ENCODE measurements around the gene GFY. TPM values are rescaled to one million over a fixed set of nuclear protein-coding genes. Genes with fewer than 3 reads are reported as not detected.

Gene GFY
- total RNA-seq, 4 donors from 2014 or later, result not detected

- ATAC-seq (ENCODE audit: low FRiP score), result no peak
- DNase-seq (ENCODE audit: low spot score), result no peak
- TF ChIP-seq CTCF (IDR thresholded peaks at IDR 0.05), result no peak
Measured at GRCh38 chr19:49428547-49429451, 3.6 kb downstream of the GFY start.

- no peak for ATAC-seq (ENCODE audit: low FRiP score)
- no peak for TF ChIP-seq CTCF (IDR thresholded peaks at IDR 0.05)
- no peak for DNase-seq (ENCODE audit: low spot score)
Measured at GRCh38 chr19:49430172-49430677, 5.0 kb downstream of the GFY start.

DNA sequence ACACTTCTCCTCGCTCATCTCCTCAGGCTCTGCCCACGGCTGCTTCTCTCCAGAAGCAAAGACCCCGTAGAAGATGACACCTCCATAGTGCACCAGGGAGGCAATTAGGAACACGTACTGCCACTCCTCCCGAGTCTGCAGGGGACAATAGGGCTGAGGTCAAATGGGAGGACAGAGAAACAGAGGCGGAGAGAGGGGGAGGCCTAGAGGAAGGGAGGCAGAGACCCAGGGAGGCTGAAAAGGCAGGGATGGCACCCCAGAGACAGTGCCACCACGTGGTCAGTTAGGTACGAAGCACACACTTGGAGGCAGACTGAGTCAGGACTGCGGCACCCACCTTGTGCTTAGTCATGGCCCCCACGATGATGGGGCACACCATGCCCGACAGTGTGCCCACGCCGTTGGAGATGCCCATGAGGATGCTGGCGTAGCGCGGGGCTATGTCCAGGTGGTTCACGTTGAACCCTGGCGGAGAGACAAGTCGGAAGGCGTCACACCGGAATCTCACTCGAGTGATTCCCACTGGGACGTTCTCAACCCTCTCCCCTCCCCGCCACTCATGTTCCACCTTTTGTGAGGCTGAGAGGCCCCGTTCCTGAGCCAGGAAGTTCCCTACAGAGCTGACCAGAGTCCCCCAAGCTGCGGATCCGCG is 5.6 kb downstream of the GFY start:
- no peak for DNase-seq (ENCODE audit: low spot score)
- TF ChIP-seq CTCF (IDR thresholded peaks at IDR 0.05), result no peak
- no peak for ATAC-seq (ENCODE audit: low FRiP score)

DNA sequence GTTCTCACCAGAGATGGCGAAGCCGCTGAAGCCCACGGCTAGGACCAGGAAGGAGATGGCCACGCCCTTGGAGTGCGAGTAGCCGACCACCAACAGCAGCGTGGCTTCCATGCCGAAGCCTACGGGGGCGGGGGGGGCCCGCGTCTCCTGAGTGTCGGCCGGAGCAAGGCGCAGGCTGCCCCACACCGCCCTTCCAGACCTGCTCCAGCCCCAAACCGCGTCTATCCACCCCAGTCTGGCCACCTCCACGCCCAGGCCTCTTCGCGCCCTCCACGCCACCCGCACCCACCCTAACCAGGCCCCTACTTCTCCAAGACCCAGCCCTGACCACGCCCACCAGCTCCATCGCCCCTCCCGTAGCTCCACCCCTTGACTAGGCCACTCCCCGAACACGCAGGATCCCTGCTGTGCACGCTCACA is 6.2 kb downstream of the GFY start:
- ATAC-seq (ENCODE audit: low FRiP score) (no peak), DNase-seq (ENCODE audit: low spot score) (no peak)
- no peak for TF ChIP-seq CTCF (IDR thresholded peaks at IDR 0.05)

- no peak for TF ChIP-seq CTCF (IDR thresholded peaks at IDR 0.05)
- ATAC-seq (ENCODE audit: low FRiP score) (no peak), DNase-seq (ENCODE audit: low spot score) (no peak)
Measured at GRCh38 chr19:49432141-49433073, 7.2 kb downstream of the GFY start.

DNA sequence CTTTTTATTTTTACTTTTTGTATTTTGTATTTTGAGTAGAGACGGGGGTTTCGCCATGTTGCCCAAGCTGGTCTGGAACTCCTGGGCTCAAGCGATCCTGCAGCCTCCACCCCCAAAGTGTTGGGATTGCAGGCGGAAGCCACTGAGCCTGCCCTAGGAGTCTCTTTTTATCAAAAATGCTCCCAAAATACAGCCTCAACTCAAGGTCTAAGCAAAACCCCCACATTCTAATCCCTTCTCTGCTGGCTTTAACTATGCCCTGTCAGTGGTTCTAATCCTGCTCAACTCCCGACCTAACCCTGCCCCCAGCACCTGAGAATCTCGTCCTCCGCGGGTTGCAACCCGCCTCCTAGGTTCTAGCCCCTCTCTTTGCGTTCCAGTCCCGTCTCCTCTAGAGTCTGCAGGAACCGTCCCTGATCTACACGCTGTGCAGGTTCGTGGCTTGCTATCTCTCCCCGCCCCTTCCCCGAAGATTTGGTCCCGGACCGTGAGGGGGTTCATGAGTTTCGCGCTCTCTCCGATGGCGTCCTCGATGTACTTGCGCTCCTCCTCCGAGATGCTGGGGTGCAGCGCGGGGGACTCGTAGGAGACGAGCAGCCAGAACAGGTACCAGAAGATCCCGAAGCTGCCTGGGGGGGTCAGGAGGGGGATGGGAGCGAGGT is 8.2 kb downstream of the GFY start:
- DNase-seq (ENCODE audit: low spot score) (no peak), ATAC-seq (ENCODE audit: low FRiP score) (no peak)
- no peak for TF ChIP-seq CTCF (IDR thresholded peaks at IDR 0.05)
